GM19438 (cell line): Measurements from ENCODE around the gene PCDH9.

Experiments
- ATAC-seq: cut with Tn5 transposase; IDR thresholded peaks from one replicate; pipeline ENCODE4 v1.9.1; 2021; ENCODE audit warnings: low read depth; ENCODE audit not compliant: unreplicated experiment

Gene PCDH9

GRCh38 chr13:67168384-67168783 is 61.8 kb downstream of the PCDH9 start:
- ATAC-seq: no peak

- no peak for ATAC-seq
These were observed 62.7 kb downstream of the PCDH9 start for GRCh38 chr13:67167420-67167819.

- ATAC-seq: no peak
These were observed 69.0 kb downstream of the PCDH9 start for GRCh38 chr13:67161176-67161575.

- ATAC-seq: no peak
These were observed 71.2 kb downstream of the PCDH9 start for GRCh38 chr13:67158903-67159302.

GRCh38 chr13:67156723-67157060 is 73.4 kb downstream of the PCDH9 start:
- ATAC-seq: no peak

GRCh38 chr13:67155898-67156722 is 74.0 kb downstream of the PCDH9 start:
- ATAC-seq: no peak

- no peak for ATAC-seq
These were observed 78.1 kb downstream of the PCDH9 start for GRCh38 chr13:67152085-67152484.

- no peak for ATAC-seq
These were observed 78.5 kb downstream of the PCDH9 start for GRCh38 chr13:67151652-67152051.

- ATAC-seq: no peak
These were observed 79.5 kb downstream of the PCDH9 start for GRCh38 chr13:67150608-67151007.

- ATAC-seq: no peak
These were observed 82.0 kb downstream of the PCDH9 start for GRCh38 chr13:67148161-67148571.

GRCh38 chr13:67147342-67148133 is 82.6 kb downstream of the PCDH9 start:
- no peak for ATAC-seq

GRCh38 chr13:67146523-67147130 is 83.5 kb downstream of the PCDH9 start:
- no peak for ATAC-seq

GRCh38 chr13:67145950-67146349 is 84.2 kb downstream of the PCDH9 start:
- no peak for ATAC-seq

GRCh38 chr13:67143544-67144115 is 86.5 kb downstream of the PCDH9 start:
- no peak for ATAC-seq

- no peak for ATAC-seq
These were observed 90.1 kb downstream of the PCDH9 start for GRCh38 chr13:67140006-67140405.

GRCh38 chr13:67139551-67139950 is 90.6 kb downstream of the PCDH9 start:
- no peak for ATAC-seq

- ATAC-seq: no peak
These were observed 91.2 kb downstream of the PCDH9 start for GRCh38 chr13:67138970-67139369.

- ATAC-seq: no peak
These were observed 92.9 kb downstream of the PCDH9 start for GRCh38 chr13:67137044-67137735.

GRCh38 chr13:67136157-67136556 is 94.0 kb downstream of the PCDH9 start:
- ATAC-seq: no peak

- no peak for ATAC-seq
These were observed 94.8 kb downstream of the PCDH9 start for GRCh38 chr13:67135356-67135755.
